GM12878 (cell line): ENCODE data around the gene CUL9. TPM values are rescaled to one million over a fixed set of nuclear protein-coding genes. Genes with fewer than 3 reads are reported as not detected.

ENCODE experiments used
- ATAC-seq: fragments of 200-7000 bp; cut with Tn5 transposase; 3 replicates; pipeline ENCODE4 v1.9.1; 2020; ENCODE audit warnings: mild to moderate bottlenecking, moderate library complexity
- Bru-seq: library from RNA; stranded (reverse); fragments of 400-500 nt; gene quantifications from one replicate; lab custom pipeline; 2021; lab: Mats Ljungman, UMichigan
- BruChase-seq, 2 experiments: library from RNA; stranded (reverse); fragments of 400-500 nt; gene quantifications; one replicate each; lab custom pipeline; 2021; lab: Mats Ljungman, UMichigan
- BruUV-seq: library from RNA; stranded (reverse); fragments of 400-500 nt; replicated peaks from 2 replicates; lab custom pipeline; 2021; lab: Mats Ljungman, UMichigan
- CTCF ChIA-PET: fragments of 300-600 bp; sonication (Branson Sonifier 250); formaldehyde crosslinking; extraction: SDS; loops from one replicate; lab custom pipeline; 2021; ENCODE audit warnings: inconsistent platforms; lab: Yijun Ruan, JAX
- POLR2A ChIA-PET: fragments of 350-600 bp; formaldehyde crosslinking; extraction: SDS; loops from one replicate; lab custom pipeline; 2021; ENCODE audit warnings: inconsistent platforms; lab: Charles Lee
- RAD21 ChIA-PET: fragments of 300-600 bp; sonication (Branson Sonifier 250); formaldehyde crosslinking; loops from one replicate; lab custom pipeline; 2023; ENCODE audit warnings: antibody characterized with exemption; ENCODE audit not compliant: unreplicated experiment; lab: Charles Lee
- SMC1A ChIA-PET: fragments of 300-600 bp; sonication (Branson Sonifier 250); formaldehyde crosslinking; loops from one replicate; lab custom pipeline; 2023; ENCODE audit not compliant: unreplicated experiment, uncharacterized antibody; lab: Charles Lee
- DNase-seq: peaks from one replicate; pipeline ENCODE4 v3.0.0-alpha.2; 2011; ENCODE audit warnings: low read depth, low spot score
- FAIRE-seq: peaks from 3 replicates; lab custom pipeline; 2011; peaks lifted over from hg19 to GRCh38; lab: Jason Lieb, UNC
- H2AFZ ChIP-seq: 2 replicates; pipeline ENCODE4 v1.6.0; 2011; ENCODE audit warnings: low read depth, low read length, control low read depth; ENCODE audit not compliant: control insufficient read depth
- H3K27ac ChIP-seq: 2 replicates; pipeline ENCODE4 v1.5.1; 2011; ENCODE audit warnings: control low read depth; ENCODE audit not compliant: control insufficient read depth, insufficient read depth
- H3K27me3 ChIP-seq, 2 experiments: replicated peaks in 1 of 2; 2 replicates each; pipeline versions ENCODE4 v1.6.0 to v1.6.1; 2011; ENCODE audit warnings: low read length in 1 of 2; ENCODE audit not compliant: control insufficient read depth in 2 of 2, insufficient read depth in 2 of 2
- H3K36me3 ChIP-seq, 2 experiments: 2 replicates each; pipeline ENCODE4 v1.5.1; 2011; ENCODE audit warnings: low read length in 1 of 2; ENCODE audit not compliant: control insufficient read depth in 2 of 2, insufficient read depth in 2 of 2
- H3K4me1 ChIP-seq: 2 replicates; pipeline ENCODE4 v1.6.1; 2011; ENCODE audit warnings: mild to moderate bottlenecking, low read length, moderate library complexity, mixed read lengths; ENCODE audit not compliant: control insufficient read depth, insufficient read depth
- H3K4me2 ChIP-seq: 2 replicates; pipeline ENCODE4 v1.6.0; 2011; ENCODE audit warnings: control low read depth; ENCODE audit not compliant: control insufficient read depth, insufficient read depth
- H3K4me3 ChIP-seq: fragments of 200-600 bp; sonication (generic); 2 replicates; pipeline ENCODE4 v1.5.1; 2016
- H3K79me2 ChIP-seq: 2 replicates; pipeline ENCODE4 v1.6.0; 2011; ENCODE audit warnings: low read length; ENCODE audit not compliant: control insufficient read depth, insufficient read depth
- H3K9ac ChIP-seq: 2 replicates; pipeline ENCODE4 v1.8.0; 2011; ENCODE audit warnings: low read length, control low read depth, mixed read lengths; ENCODE audit not compliant: control insufficient read depth, insufficient read depth
- H3K9me3 ChIP-seq: replicated peaks from 3 replicates; pipeline ENCODE4 v1.5.1; 2011; ENCODE audit warnings: mild to moderate bottlenecking, low read length; ENCODE audit not compliant: control insufficient read depth, insufficient read depth
- H4K20me1 ChIP-seq: 2 replicates; pipeline ENCODE4 v1.6.0; 2011; ENCODE audit not compliant: control insufficient read depth, insufficient read depth
- CREM ChIP-seq: IDR thresholded peaks from 2 replicates; pipeline ENCODE4 v1.6.1; 2014; ENCODE audit warnings: antibody characterized with exemption, low read depth
- EP300 ChIP-seq, 2 experiments: fragments of 150-350 bp in 1 of 2; IDR thresholded peaks; 2 replicates each; pipeline ENCODE4 v1.6.1; 2011 to 2012; ENCODE audit warnings: low read depth in 2 of 2, low read length in 2 of 2, borderline replicate concordance in 1 of 2, improper control_type of control experiment in 1 of 2, inconsistent platforms in 1 of 2; ENCODE audit not compliant: control insufficient read depth in 1 of 2
- FOXK2 ChIP-seq: fragments of 450-650 bp; IDR thresholded peaks from 2 replicates; pipeline ENCODE4 v1.6.1; 2017; ENCODE audit warnings: mild to moderate bottlenecking, moderate library complexity
- GATAD2B ChIP-seq: fragments of 450-650 bp; conservative IDR thresholded peaks from 2 replicates; pipeline ENCODE4 v1.6.1; 2017; ENCODE audit warnings: low read depth, mild to moderate bottlenecking, moderate library complexity
- KDM1A ChIP-seq: fragments of 200-600 bp; sonication (generic); IDR thresholded peaks from 2 replicates; pipeline ENCODE4 v1.6.1; 2016; ENCODE audit warnings: borderline replicate concordance
- KLF5 ChIP-seq: fragments of 450-650 bp; IDR thresholded peaks from 2 replicates; pipeline ENCODE4 v1.6.1; 2014; ENCODE audit warnings: mild to moderate bottlenecking; ENCODE audit not compliant: partially characterized antibody
- MXI1 ChIP-seq: fragments of 150-350 bp; IDR thresholded peaks from 2 replicates; pipeline ENCODE4 v1.6.1; 2011; ENCODE audit warnings: low read depth, mild to moderate bottlenecking, inconsistent platforms, low read length, improper control_type of control experiment
- NFYB ChIP-seq: IDR thresholded peaks from 2 replicates; pipeline ENCODE4 v1.6.1; 2011; ENCODE audit warnings: low read depth, mild to moderate bottlenecking, low read length, improper control_type of control experiment, moderate library complexity; ENCODE audit not compliant: insufficient read depth
- SIN3A ChIP-seq: IDR thresholded peaks from 2 replicates; pipeline ENCODE4 v1.6.1; 2012; ENCODE audit warnings: low read depth, low read length, improper control_type of control experiment
- SUZ12 ChIP-seq: fragments of 200-600 bp; sonication (generic); IDR thresholded peaks from one replicate; pipeline ENCODE4 v1.6.1; 2018; ENCODE audit warnings: antibody characterized with exemption, mild to moderate bottlenecking; ENCODE audit not compliant: unreplicated experiment
- TBL1XR1 ChIP-seq: IDR thresholded peaks from 2 replicates; pipeline ENCODE4 v1.6.1; 2012; ENCODE audit warnings: low read depth, low read length, improper control_type of control experiment
- ZNF24 ChIP-seq: fragments of 450-650 bp; IDR thresholded peaks from 2 replicates; pipeline ENCODE4 v1.6.1; 2017; ENCODE audit warnings: antibody characterized with exemption, mild to moderate bottlenecking
- WGBS: methylation state at CpG from one replicate; pipeline ENCODE4 v1.1.6; 2016; ENCODE audit warnings: low lambda C conversion rate; ENCODE audit not compliant: insufficient replicate concordance, insufficient coverage; ENCODE audit errors: missing lambda C conversion rate; 5-methylcytosine and 5-hydroxymethylcytosine counted together
- in situ Hi-C: fragments of 300-500 bp; cut with MboI; formaldehyde crosslinking; loops from 9 replicates; pipeline ENCODE4 v1.14.3; 2018; ENCODE audit warnings: mixed read lengths
- intact Hi-C: fragments of 100-400 bp; cut with micrococcal nuclease; formaldehyde crosslinking; loops from one replicate; pipeline ENCODE4 v1.14.2; 2022; ENCODE audit not compliant: unreplicated experiment
- long read RNA-seq, 2 experiments: library from polyadenylated mRNA; unstranded; transcript quantifications; one replicate each; pipeline ENCODE4 v2.0.0, GENCODE V29; 2019 to 2020
- polyA minus RNA-seq, 3 experiments: library from RNA; depleted of rRNA, polyadenylated mRNA; stranded (reverse); fragments of >200 nt; gene quantifications; 2 replicates each; pipeline ENCODE4 v1.2.3, GENCODE V29; 2011
- polyA plus RNA-seq, 11 experiments: library from polyadenylated mRNA; depleted of rRNA in 4 of 11; unstranded in 6 of 11; stranded (reverse) in 5 of 11; fragments of >200 nt; fragmentation: Nextera tagmentation in 4 of 11; fragmentation: Illumina TruSeq in 1 of 11; extraction: Ambion mirVana in 4 of 11; extraction: Trizol in 1 of 11; gene quantifications; 1 replicate in 1 of 11; 2 replicates in 10 of 11; pipeline versions ENCODE4 v1.2.1 to v1.2.3, GENCODE V29; 2011 to 2016; ENCODE audit warnings: inconsistent platforms in 2 of 11, missing spikeins in 2 of 11, low read depth in 1 of 11
- total RNA-seq, 4 experiments: library from RNA; depleted of rRNA in 3 of 4; stranded (reverse); fragments of >200 nt in 3 of 4; fragmentation: Illumina TruSeq in 1 of 4; extraction: Trizol in 1 of 4; gene quantifications; 2 replicates each; pipeline versions ENCODE4 v1.2.1 to v1.2.3, GENCODE V29; 2013 to 2021
- TF ChIP-seq, protein P1 (sequence below): IDR thresholded peaks from 2 replicates; pipeline ENCODE4 v1.6.1; 2012; ENCODE audit warnings: low read length, inconsistent platforms

CUL9 gene
- 104 and 120 TPM in 2 replicates for total RNA-seq (2013; cell fraction: nucleolus; rRNA removed)
- total RNA-seq (2014; rRNA removed) (22.1 and 27.2 TPM in 2 replicates), total RNA-seq (2014; rRNA removed; fragmentation: Illumina TruSeq; extraction: Trizol) (14.2 and 16.4 TPM in 2 replicates), total RNA-seq (2021) (36.0 and 42.7 TPM in 2 replicates), polyA plus RNA-seq (2011; rRNA removed) (11.0 and 16.2 TPM in 2 replicates), polyA plus RNA-seq (2014; fragmentation: Illumina TruSeq; extraction: Trizol) (12.7 and 16.5 TPM in 2 replicates), polyA plus RNA-seq (2014; fragmentation: Nextera tagmentation; extraction: Ambion mirVana) (1 to 10 TPM; 1.2 to 3.9 TPM), polyA plus RNA-seq (2014; rRNA removed) (46.7 and 48.3 TPM in 2 replicates), polyA plus RNA-seq (2016; fragmentation: Nextera tagmentation; extraction: Ambion mirVana) (10 to 100 TPM; 17.8 to 19.7 TPM), polyA minus RNA-seq (2011; rRNA and poly(A)+ RNA removed) (14.6 and 23.4 TPM in 2 replicates), Bru-seq, nascent RNA (percentile 65 among the genes with signal in this experiment), BruChase-seq, experiment 1, labeled RNA remaining after a 6-hour chase (percentile 79 among the genes with signal in this experiment), BruChase-seq, experiment 2, labeled RNA remaining after a 2-hour chase (percentile 74 among the genes with signal in this experiment)
- 11.5 TPM for polyA plus RNA-seq (2011; ENCODE audit: low read depth)
- polyA plus RNA-seq (2011; cell fraction: cytosol; rRNA removed) = 16.0 and 18.4 TPM in 2 replicates
- polyA plus RNA-seq (2011; cell fraction: nucleus; rRNA removed) = 180 and 223 TPM in 2 replicates
- polyA plus RNA-seq (2012) = 30.6 and 31.6 TPM in 2 replicates
- 4.3 and 8.4 TPM in 2 replicates for polyA minus RNA-seq (2011; cell fraction: cytosol; rRNA and poly(A)+ RNA removed)
- 25.9 and 55.6 TPM in 2 replicates for polyA minus RNA-seq (2011; cell fraction: nucleus; rRNA and poly(A)+ RNA removed)
- long read RNA-seq, experiment 1, partial matches to known transcripts = 1 of 1 reads
- long read RNA-seq, experiment 1, other reads (novel, unspliced or antisense) = 0 of 1 reads
- long read RNA-seq, experiment 2, partial matches to known transcripts = 0 of 1 reads
- long read RNA-seq, experiment 2, other reads (novel, unspliced or antisense) = 1 of 1 reads

DNA sequence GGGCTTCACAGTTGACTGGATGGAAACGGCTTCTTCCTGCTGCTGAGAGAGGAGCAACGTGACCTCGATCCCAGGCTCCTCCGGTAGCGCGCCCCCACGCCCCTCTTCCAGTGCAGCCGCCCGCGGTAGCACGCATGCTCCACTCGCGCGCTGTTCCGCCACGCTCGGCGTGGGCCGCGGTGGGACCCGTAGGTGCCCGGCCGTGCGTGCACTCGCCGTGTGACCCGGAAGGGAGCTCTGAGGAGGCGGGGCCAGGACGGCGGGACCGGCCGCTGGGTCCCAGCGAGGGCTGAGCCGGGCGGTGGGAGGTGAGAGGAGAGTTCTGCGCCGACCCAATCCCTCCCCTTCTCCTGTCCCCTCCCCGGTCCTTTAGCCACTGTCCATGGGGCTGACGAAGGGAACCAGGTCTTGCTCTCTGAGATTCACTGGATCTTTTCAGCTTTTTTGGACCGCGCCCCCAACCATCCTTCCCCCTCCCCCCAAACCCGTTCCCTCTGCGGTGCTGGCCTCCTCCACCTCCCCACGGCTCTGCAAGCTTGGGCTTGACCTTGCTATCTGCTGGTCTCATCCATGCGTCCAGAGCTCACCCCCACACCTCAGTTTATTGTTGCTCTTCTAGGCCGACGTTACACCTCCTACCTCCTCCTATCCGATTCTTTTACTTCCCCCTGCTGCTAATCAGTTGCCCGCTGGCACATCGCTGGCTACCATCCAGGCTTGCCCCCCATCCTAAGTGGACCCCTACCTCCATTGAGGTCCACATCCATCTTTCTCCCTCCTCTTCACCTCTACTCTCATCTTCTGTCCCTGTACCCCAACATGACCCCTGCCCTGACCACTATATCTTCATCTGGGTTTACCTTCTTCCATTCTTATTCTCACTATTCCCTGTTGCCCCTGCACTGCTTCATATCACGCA lies at the start of gene CUL9:
Gene CUL9, plus strand, starts transcription at position 255 of the 919 bp plus-strand sequence. CDS start 2,115 bp downstream, outside the sequence.
- peak within 1 kb of the TSS; percentile 83 for H2AFZ ChIP-seq
- FAIRE-seq = no peak
- H4K20me1 ChIP-seq = no peaks in the 10 kb centered on the region
- H3K36me3 ChIP-seq = peaks cover 14 to 20% of the 10 kb centered on the region in 2 experiments; a peak in 3 of 4 replicates
- H3K27me3 ChIP-seq = no peaks in the 10 kb centered on the region
- BruUV-seq = no TSS peak
- ATAC-seq = peak; percentile 99
- intact Hi-C loops (no loop called here), in situ Hi-C loops (no loop called here)
- SMC1A ChIA-PET = interaction anchor here (0.8 to 1.7 kb wide), 3 partner anchors 9 to 324 kb away, joined by 3 to 6 read pairs (median 3); no protein-coding TSS in a partner anchor
- peak within 1 kb of the TSS; percentile 66 for H3K9ac ChIP-seq
- peaks cover 13% of the 10 kb centered on the region for H3K4me1 ChIP-seq
- peak within 1 kb of the TSS; percentile 84 for H3K4me2 ChIP-seq
- 2% methylated on average over 45 of the region's 51 CpGs for WGBS
- H3K27ac ChIP-seq = peak within 1 kb of the TSS; percentile 59
- RAD21 ChIA-PET = interaction anchor here (0.6 to 1.5 kb wide), 4 partner anchors 47 to 451 kb away, joined by 3 read pairs; partner anchors contain the start of genes DNPH1 and ZNF318
- CTCF ChIA-PET = interaction anchor here (0.7 to 1.3 kb wide), 4 partner anchors 9 to 216 kb away, joined by 4 to 7 read pairs (median 5); partner anchors contain the start of gene DNPH1
- no peaks in the 10 kb centered on the region; the same call in 2 of the 3 replicates for H3K9me3 ChIP-seq
- POLR2A ChIA-PET = interaction anchor here (0.8 to 2.2 kb wide), 7 partner anchors 9 to 389 kb away, joined by 3 to 11 read pairs (median 5); partner anchors contain the start of genes KLC4 and MRPL2
- peak; percentile 31 for DNase-seq
- peak within 1 kb of the TSS; percentile 69 for H3K4me3 ChIP-seq
- H3K79me2 ChIP-seq = peaks cover 11% of the 10 kb centered on the region
- no peak for TF ChIP-seq KDM1A
- no peak for TF ChIP-seq NFYB
- TF ChIP-seq GATAD2B = peak; percentile 81
- TF ChIP-seq KLF5 = peak; percentile 79
- peak; percentile 69 for TF ChIP-seq MXI1
- peak; percentile 59; the same call in 1 of the 2 replicates for TF ChIP-seq SIN3A
- no peak for TF ChIP-seq ZNF24
- no peak for TF ChIP-seq TBL1XR1
- no peak for TF ChIP-seq SUZ12
- no peak for TF ChIP-seq EP300 (IDR thresholded peaks at IDR 0.05; ENCODE audit: borderline replicate concordance in 1 of 2, control insufficient read depth in 1 of 2, low read depth in 2 of 2, low read length in 2 of 2)
- TF ChIP-seq, protein P1, sequence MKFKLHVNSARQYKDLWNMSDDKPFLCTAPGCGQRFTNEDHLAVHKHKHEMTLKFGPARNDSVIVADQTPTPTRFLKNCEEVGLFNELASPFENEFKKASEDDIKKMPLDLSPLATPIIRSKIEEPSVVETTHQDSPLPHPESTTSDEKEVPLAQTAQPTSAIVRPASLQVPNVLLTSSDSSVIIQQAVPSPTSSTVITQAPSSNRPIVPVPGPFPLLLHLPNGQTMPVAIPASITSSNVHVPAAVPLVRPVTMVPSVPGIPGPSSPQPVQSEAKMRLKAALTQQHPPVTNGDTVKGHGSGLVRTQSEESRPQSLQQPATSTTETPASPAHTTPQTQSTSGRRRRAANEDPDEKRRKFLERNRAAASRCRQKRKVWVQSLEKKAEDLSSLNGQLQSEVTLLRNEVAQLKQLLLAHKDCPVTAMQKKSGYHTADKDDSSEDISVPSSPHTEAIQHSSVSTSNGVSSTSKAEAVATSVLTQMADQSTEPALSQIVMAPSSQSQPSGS = no peak
- peak; percentile 59 for TF ChIP-seq CREM
- peak; percentile 85 for TF ChIP-seq FOXK2
